ENCODE measurements around the gene TMEM212.
"Not testable (repeated sequence)": the region's sequence is repeated elsewhere in the genome, so short reads cannot be mapped to it uniquely, and the experiment has no call there.

The TMEM212 gene

DNA sequence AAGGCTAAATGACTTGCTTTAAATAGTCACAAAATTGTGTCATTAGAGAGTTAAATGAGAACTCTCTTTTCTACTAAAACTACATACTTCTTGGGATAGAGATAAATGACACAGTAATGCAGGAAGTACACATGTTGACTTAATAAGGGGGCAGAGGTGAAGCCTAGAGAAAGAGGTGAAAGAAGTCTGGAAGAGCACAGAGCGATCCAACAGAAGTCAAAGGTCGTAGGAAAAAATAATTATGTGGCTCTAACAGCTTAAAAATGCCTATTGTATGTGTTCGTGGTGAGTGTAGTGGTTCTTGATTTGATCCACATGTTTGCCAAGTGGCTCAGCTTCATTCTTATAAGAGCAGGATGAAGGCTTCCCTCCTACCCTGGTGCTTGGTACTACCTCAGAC is 61.7 kb downstream of the TMEM212 start:
- H3K4me3 ChIP-seq (ENCODE audit: control insufficient read depth, low read depth, low read length), result no peak overlapping the region
- DNase-seq (ENCODE audit: low read depth), result no peak
- TF ChIP-seq, protein P1, sequence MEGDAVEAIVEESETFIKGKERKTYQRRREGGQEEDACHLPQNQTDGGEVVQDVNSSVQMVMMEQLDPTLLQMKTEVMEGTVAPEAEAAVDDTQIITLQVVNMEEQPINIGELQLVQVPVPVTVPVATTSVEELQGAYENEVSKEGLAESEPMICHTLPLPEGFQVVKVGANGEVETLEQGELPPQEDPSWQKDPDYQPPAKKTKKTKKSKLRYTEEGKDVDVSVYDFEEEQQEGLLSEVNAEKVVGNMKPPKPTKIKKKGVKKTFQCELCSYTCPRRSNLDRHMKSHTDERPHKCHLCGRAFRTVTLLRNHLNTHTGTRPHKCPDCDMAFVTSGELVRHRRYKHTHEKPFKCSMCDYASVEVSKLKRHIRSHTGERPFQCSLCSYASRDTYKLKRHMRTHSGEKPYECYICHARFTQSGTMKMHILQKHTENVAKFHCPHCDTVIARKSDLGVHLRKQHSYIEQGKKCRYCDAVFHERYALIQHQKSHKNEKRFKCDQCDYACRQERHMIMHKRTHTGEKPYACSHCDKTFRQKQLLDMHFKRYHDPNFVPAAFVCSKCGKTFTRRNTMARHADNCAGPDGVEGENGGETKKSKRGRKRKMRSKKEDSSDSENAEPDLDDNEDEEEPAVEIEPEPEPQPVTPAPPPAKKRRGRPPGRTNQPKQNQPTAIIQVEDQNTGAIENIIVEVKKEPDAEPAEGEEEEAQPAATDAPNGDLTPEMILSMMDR (IDR thresholded peaks at IDR 0.05; ENCODE audit: control insufficient read depth, insufficient read depth, low read depth, low read length, missing control alignments), result no peak

DNA sequence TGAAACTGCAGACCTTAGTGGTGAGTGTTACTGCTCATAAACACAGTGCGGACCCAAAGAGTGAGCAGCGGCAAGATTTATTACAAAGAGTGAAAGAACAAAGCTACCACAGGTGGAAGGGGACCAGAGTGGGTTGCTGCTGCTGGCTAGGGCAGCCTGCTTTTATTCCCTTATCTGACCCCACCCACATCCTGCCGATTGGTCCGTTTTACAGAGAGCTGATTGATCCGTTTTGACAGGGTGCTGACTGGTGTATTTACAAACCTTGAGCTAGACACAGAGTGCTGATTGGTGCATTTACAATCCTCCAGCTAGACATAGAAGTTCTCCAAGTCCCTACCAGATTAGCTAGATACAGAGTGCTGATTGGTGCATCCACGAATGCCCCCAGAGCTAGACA is 63.4 kb downstream of the TMEM212 start:
- not testable (repeated sequence) for DNase-seq (ENCODE audit: low read depth)

DNA sequence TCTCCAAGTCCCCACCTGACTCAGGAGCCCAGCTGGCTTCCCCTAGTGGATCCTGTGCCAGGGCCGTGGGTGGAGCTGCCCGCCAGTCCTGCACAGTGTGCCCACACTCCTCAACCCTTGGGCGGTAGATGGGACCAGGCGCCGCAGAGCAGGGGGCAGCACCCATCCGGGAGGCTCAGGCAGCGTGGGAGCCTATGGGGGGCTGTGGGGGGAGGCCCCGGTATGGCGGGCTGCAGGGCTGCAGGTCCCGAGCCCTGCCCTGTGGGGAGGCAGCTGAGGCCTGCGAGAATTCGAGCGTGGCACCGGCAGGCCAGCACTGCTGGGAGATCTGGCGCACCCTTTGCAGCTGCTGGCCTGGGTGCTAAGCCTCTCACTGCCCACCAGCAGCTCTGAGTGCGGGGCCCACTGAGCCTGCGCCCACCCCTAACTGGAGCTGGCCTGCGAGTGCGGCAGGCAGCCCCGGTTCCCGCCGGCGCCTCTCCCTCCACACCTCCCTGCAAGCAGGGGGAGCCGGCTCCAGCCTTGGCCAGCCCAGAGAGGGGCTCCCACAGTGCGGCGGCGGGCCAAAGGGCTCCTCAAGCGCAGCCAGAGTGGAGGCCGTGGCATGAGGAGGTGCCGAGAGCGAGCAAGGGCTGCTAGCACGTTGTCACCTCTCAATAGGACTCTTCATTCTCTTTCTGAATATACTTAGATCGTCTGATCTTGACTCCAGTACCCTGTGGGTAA is 64.0 kb downstream of the TMEM212 start:
- no peak overlapping the region for H3K4me3 ChIP-seq (ENCODE audit: control insufficient read depth, low read depth, low read length)
- no peak for DNase-seq (ENCODE audit: low read depth)
- TF ChIP-seq, protein P1 (IDR thresholded peaks at IDR 0.05; ENCODE audit: control insufficient read depth, insufficient read depth, low read depth, low read length, missing control alignments), result no peak

More for the DNA sequence above, 63.4 kb downstream of the TMEM212 start:
- H3K4me3 ChIP-seq (ENCODE audit: control insufficient read depth, low read depth, low read length), result not testable (repeated sequence)

DNA sequence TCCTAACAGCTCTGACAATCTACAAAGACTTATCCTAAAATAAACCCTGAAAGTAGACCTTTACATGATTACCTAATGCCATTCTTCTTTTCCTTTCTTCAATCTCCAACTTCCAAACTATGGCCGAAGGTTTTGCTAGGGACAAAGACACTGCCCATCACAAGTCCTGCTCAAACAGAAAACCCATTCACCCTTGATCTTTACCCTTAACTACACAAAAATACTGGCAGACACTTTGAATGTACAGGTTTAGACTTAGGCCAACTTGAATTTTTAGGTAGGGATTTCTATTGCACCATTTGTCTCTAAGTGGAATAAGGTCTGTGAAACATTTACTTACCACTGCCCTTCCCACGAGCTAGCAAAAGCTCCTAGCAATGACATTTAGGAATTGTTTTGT is 64.6 kb downstream of the TMEM212 start:
- no peak overlapping the region for H3K4me3 ChIP-seq (ENCODE audit: control insufficient read depth, low read depth, low read length)
- TF ChIP-seq, protein P1 (IDR thresholded peaks at IDR 0.05; ENCODE audit: control insufficient read depth, insufficient read depth, low read depth, low read length, missing control alignments), result no peak
- DNase-seq (ENCODE audit: low read depth), result no peak

DNA sequence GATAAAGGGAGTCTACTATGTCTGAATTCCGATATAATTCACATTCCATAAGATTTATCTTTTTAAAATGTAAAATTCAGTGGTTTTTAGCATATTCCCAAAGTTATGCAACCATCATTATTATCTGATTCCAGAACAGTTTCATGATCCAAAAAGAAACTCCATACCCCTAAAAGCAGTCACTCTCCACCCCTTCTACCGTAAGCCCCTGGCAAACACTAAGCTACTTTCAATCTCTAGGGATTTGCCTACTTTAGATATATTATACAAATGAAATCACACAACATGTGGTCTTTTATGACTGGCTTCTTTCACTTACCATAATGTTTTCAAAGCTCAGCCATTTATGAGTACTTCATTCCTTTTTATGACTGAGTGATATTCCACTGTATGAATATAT is 65.6 kb downstream of the TMEM212 start:
- DNase-seq (ENCODE audit: low read depth), result no peak
- TF ChIP-seq, protein P1 (IDR thresholded peaks at IDR 0.05; ENCODE audit: control insufficient read depth, insufficient read depth, low read depth, low read length, missing control alignments), result no peak
- H3K4me3 ChIP-seq (ENCODE audit: control insufficient read depth, low read depth, low read length), result no peak overlapping the region

Data from AG09309 (cell line).